Smooth muscle cell (in vitro differentiated cells): Measurements from ENCODE around the gene CDC37. TPM values are rescaled to one million over a fixed set of nuclear protein-coding genes. Genes with fewer than 3 reads are reported as not detected.

ENCODE experiments used
- DNase-seq: peaks from one replicate; lab custom pipeline; 2025; ENCODE audit not compliant: unreplicated experiment; lab: John Stamatoyannopoulos, UW
- H2AFZ ChIP-seq: fragments of 200-600 bp; sonication (generic); 2 replicates; pipeline ENCODE4 v1.6.0; 2016; ENCODE audit warnings: antibody characterized with exemption, low read depth, mild to moderate bottlenecking
- H3F3A ChIP-seq: fragments of 200-600 bp; sonication (generic); 2 replicates; pipeline ENCODE4 v1.6.0; 2017; ENCODE audit warnings: antibody characterized with exemption, low read depth
- H3K27ac ChIP-seq: fragments of 200-600 bp; sonication (generic); 2 replicates; pipeline ENCODE4 v1.5.1; 2016; ENCODE audit warnings: low read depth, mild to moderate bottlenecking
- H3K27me3 ChIP-seq: fragments of 200-600 bp; sonication (generic); 2 replicates; pipeline ENCODE4 v1.6.1; 2016; ENCODE audit warnings: low read depth, mild to moderate bottlenecking
- H3K36me3 ChIP-seq: fragments of 200-600 bp; sonication (generic); 2 replicates; pipeline ENCODE4 v1.5.1; 2016; ENCODE audit warnings: low read depth
- H3K4me1 ChIP-seq: fragments of 200-600 bp; sonication (generic); 2 replicates; pipeline ENCODE4 v1.5.1; 2016; ENCODE audit warnings: low read depth
- H3K4me2 ChIP-seq: fragments of 200-600 bp; sonication (generic); 2 replicates; pipeline ENCODE4 v1.6.0; 2016; ENCODE audit warnings: mild to moderate bottlenecking
- H3K4me3 ChIP-seq: fragments of 200-600 bp; sonication (generic); 2 replicates; pipeline ENCODE4 v1.5.1; 2016; ENCODE audit warnings: mild to moderate bottlenecking
- H3K79me2 ChIP-seq: fragments of 200-600 bp; sonication (generic); 2 replicates; pipeline ENCODE4 v1.6.0; 2016; ENCODE audit warnings: low read depth, mild to moderate bottlenecking
- H3K9ac ChIP-seq: fragments of 200-600 bp; sonication (generic); 2 replicates; pipeline ENCODE4 v1.6.0; 2016; ENCODE audit warnings: low read depth
- H3K9me3 ChIP-seq: fragments of 200-600 bp; sonication (generic); replicated peaks from 2 replicates; pipeline ENCODE4 v1.5.1; 2016; ENCODE audit warnings: low read depth
- H4K20me1 ChIP-seq: fragments of 200-600 bp; sonication (generic); 2 replicates; pipeline ENCODE4 v1.6.0; 2016; ENCODE audit warnings: low read depth
- WGBS: methylation state at CpG from one replicate; pipeline ENCODE4 v1.1.7; 2016; ENCODE audit warnings: low lambda C conversion rate; 5-methylcytosine and 5-hydroxymethylcytosine counted together
- polyA plus RNA-seq: library from polyadenylated mRNA; unstranded; fragments of >200 nt; fragmentation: Nextera tagmentation; extraction: Ambion mirVana; gene quantifications from 2 replicates; pipeline ENCODE4 v1.2.1, GENCODE V29; 2016
- total RNA-seq: library from RNA; depleted of rRNA; stranded (reverse); fragments of >200 nt; gene quantifications from 2 replicates; pipeline ENCODE4 v1.2.3, GENCODE V29; 2014
- TF ChIP-seq, protein P1 (sequence below): fragments of 200-600 bp; sonication (generic); IDR thresholded peaks from 2 replicates; pipeline ENCODE4 v1.5.1; 2017; ENCODE audit warnings: borderline replicate concordance, mild to moderate bottlenecking, antibody characterized with exemption; ENCODE audit not compliant: insufficient read depth, poor library complexity, severe bottlenecking

CDC37 gene
- total and polyA plus RNA-seq, 2 experiments from 2014 or later: 98.4 to 186 TPM

DNA sequence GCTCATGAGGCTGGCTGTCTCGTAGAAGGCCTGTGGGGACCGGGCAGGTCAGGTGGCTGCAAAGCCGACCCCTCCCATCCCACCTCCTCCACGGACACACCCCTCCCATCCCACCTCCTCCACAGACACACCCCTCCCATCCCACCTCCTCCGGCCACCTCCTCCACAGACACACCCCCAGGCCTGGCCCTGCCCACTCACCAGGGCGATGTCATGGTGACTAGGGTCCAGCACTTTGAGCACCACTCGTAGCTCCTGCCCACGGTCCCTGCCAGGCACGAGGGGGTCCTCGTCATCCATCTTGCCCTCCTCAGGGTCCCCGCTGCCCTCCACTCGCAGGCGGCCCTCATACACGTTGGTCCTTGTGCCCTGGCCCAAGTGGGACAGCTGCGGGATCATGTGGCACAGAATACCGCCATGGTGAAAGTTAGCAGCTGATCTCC lies 41.8 kb downstream of the CDC37 start:
- peaks cover 14% of the 10 kb centered on the region for H4K20me1 ChIP-seq
- H3K36me3 ChIP-seq: no peaks in the 10 kb centered on the region
- no peak overlapping the region for H3K4me3 ChIP-seq
- no peaks in the 10 kb centered on the region for H3K4me1 ChIP-seq
- H3K27me3 ChIP-seq: no peaks in the 10 kb centered on the region
- H2AFZ ChIP-seq: no peak overlapping the region
- no peaks in the 10 kb centered on the region for H3K79me2 ChIP-seq
- H3K4me2 ChIP-seq: no peak overlapping the region
- no peaks in the 10 kb centered on the region for H3F3A ChIP-seq
- no peak for DNase-seq
- no peak overlapping the region for H3K9ac ChIP-seq
- H3K9me3 ChIP-seq: no peaks in the 10 kb centered on the region
- WGBS: 93% methylated on average over 14 of the region's 16 CpGs
- TF ChIP-seq, protein P1, sequence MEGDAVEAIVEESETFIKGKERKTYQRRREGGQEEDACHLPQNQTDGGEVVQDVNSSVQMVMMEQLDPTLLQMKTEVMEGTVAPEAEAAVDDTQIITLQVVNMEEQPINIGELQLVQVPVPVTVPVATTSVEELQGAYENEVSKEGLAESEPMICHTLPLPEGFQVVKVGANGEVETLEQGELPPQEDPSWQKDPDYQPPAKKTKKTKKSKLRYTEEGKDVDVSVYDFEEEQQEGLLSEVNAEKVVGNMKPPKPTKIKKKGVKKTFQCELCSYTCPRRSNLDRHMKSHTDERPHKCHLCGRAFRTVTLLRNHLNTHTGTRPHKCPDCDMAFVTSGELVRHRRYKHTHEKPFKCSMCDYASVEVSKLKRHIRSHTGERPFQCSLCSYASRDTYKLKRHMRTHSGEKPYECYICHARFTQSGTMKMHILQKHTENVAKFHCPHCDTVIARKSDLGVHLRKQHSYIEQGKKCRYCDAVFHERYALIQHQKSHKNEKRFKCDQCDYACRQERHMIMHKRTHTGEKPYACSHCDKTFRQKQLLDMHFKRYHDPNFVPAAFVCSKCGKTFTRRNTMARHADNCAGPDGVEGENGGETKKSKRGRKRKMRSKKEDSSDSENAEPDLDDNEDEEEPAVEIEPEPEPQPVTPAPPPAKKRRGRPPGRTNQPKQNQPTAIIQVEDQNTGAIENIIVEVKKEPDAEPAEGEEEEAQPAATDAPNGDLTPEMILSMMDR: no peak
- no peak overlapping the region for H3K27ac ChIP-seq

DNA sequence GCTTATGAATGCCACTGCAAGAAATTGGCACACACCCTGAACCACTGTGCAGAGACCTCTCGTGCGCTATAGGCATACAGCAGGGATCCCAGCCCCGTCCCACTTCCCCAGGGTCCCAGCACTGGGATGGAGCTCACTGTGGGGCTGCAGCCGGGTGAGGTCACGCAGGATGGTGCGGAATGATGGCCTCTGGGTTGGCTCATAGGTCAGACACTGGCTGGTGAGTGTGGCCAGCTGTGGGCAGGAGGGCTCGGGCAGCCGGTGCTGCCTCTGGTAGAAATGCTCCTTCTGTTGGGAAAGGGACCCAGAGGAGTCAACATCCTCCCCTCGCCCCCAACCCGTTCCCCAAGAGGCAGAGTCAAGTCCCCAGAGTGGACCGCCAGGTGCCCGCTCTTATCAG lies 46.9 kb downstream of the CDC37 start:
- Histone ChIP-seq H2AFZ (no peak overlapping the region), H3K4me2 (no peak overlapping the region), H3F3A (no peaks in the 10 kb centered on the region), H3K79me2 (no peaks in the 10 kb centered on the region), H3K9me3 (no peaks in the 10 kb centered on the region), H4K20me1 (peaks cover 5% of the 10 kb centered on the region), H3K9ac (no peak overlapping the region), H3K4me3 (no peak overlapping the region), H3K27me3 (no peaks in the 10 kb centered on the region), H3K36me3 (no peaks in the 10 kb centered on the region), H3K27ac (no peak overlapping the region), H3K4me1 (peaks cover 9% of the 10 kb centered on the region)
- 98% methylated on average over 12 of the region's 12 CpGs for WGBS
- no peak for DNase-seq
- TF ChIP-seq, protein P1: no peak

DNA sequence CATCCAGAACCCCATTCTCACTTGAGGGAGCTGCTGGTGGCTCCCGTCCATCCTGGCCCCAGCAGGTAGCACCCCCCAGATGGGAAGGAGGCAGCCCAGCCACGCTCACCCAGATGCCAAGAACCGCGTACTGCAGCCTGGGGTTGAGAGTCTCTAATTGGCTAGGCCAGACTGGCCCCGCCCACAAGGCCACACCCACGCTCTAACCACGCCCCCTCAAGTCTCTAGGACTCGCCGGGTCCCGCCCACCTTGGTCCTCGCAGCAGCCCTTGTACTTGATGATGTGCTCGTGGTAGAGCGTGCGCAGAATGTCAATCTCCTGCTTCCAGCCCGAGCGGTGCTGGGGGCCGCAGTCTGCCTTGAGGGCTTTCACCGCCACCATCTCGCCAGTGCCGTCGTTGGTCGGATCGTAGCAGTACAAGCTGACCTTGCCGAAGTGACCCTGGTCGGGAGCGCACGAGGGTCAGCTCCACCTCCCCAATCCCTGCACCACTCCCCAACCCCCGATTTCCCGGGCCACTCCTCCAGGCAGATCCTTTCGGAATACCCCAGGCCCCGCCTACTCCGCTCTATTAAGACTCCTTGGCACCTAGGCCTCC lies 49.5 kb downstream of the CDC37 start:
- no peak overlapping the region for H3K4me2 ChIP-seq

More for the DNA sequence above, 49.5 kb downstream of the CDC37 start:
- H3K9ac ChIP-seq: no peak overlapping the region
- no peak overlapping the region for H3K27ac ChIP-seq
- H3K79me2 ChIP-seq: no peaks in the 10 kb centered on the region
- H3K27me3 ChIP-seq: no peaks in the 10 kb centered on the region
- no peaks in the 10 kb centered on the region for H3K9me3 ChIP-seq
- WGBS: 49% methylated on average over 27 of the region's 32 CpGs
- no peak overlapping the region for H2AFZ ChIP-seq
- H3F3A ChIP-seq: no peaks in the 10 kb centered on the region
- TF ChIP-seq, protein P1: no peak
- no peak for DNase-seq
- peaks cover 9% of the 10 kb centered on the region for H3K4me1 ChIP-seq
- H4K20me1 ChIP-seq: peaks cover 5% of the 10 kb centered on the region
- no peaks in the 10 kb centered on the region for H3K36me3 ChIP-seq
- no peak overlapping the region for H3K4me3 ChIP-seq
